HUES64 (cell line): ENCODE data around the gene PDE4D.

Experiments used
- H3K27ac ChIP-seq: 2 replicates; pipeline ENCODE4 v1.7.0; 2013; ENCODE audit warnings: low read depth, low read length, inconsistent platforms
- H3K27me3 ChIP-seq: 2 replicates; pipeline ENCODE4 v1.6.1; 2013; ENCODE audit warnings: mild to moderate bottlenecking, low read length; ENCODE audit not compliant: insufficient read depth
- H3K36me3 ChIP-seq: 2 replicates; pipeline ENCODE4 v1.6.1; 2013; ENCODE audit warnings: mild to moderate bottlenecking, low read length; ENCODE audit not compliant: insufficient read depth
- H3K4me1 ChIP-seq: 2 replicates; pipeline ENCODE4 v1.6.1; 2013; ENCODE audit warnings: mild to moderate bottlenecking, low read length, moderate library complexity; ENCODE audit not compliant: insufficient read depth
- H3K4me3 ChIP-seq: 2 replicates; pipeline ENCODE4 v1.5.1; 2013; ENCODE audit warnings: mild to moderate bottlenecking, low read length, moderate library complexity
- H3K9ac ChIP-seq: 2 replicates; pipeline ENCODE4 v1.6.1; 2013; ENCODE audit warnings: mild to moderate bottlenecking, low read depth, low read length
- H3K9me3 ChIP-seq: 2 replicates; pipeline ENCODE4 v1.6.1; 2013; ENCODE audit warnings: low read depth, low read length; ENCODE audit not compliant: insufficient read depth
- WGBS: fragments of 150-250, 120-280 bp; methylation state at CpG from one replicate; pipeline ENCODE4 v1.1.7; 2013; ENCODE audit warnings: missing lambda C conversion rate; 5-methylcytosine and 5-hydroxymethylcytosine counted together

PDE4D gene

DNA sequence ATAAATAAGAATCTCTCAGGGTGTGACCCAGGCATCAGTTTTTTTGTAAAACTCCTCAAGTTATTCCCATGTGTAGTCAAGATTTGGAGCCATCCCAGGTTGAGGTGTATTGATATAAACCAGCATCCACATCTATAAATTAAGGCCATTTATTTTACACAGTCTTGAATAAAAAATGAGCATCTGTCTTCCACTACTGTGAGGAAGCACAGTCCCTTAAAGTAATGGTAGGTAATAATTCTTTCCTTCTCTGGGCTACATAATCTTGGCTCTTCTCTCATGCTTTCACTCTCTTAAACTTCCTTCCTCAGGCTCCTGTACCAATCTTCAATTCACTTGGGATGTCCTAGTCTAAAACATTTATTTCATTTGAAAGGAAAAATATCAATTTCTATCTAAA is 110.3 kb downstream of the PDE4D start:
- no peak overlapping the region for H3K9ac ChIP-seq
- H3K36me3 ChIP-seq, result no peaks in the 10 kb centered on the region
- no peaks in the 10 kb centered on the region for H3K9me3 ChIP-seq
- 0 out of 2 replicates have a peak, but pooled peaks cover 6% of the 10 kb centered on the region for H3K4me1 ChIP-seq
- no peak overlapping the region for H3K4me3 ChIP-seq
- no peak overlapping the region for H3K27ac ChIP-seq
- H3K27me3 ChIP-seq, result no peaks in the 10 kb centered on the region

DNA sequence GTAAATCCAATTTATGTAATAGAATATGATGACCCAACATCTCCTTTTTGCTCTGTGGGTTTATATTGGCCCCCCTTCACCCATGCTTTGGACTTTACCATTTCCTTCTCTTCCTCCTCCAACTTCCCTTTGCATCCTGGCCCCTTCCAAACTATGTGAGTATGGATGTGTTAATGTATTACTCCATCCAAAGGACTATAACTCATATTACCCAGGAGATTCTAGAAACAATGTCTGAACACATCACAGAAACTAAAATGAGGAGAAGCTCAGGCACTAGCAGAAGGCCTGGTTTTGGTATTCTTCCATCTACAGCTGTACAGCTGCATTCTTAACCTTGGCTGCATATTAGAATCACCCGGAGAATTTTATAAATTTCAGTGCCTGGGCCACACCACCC is 110.7 kb downstream of the PDE4D start:
- no peak overlapping the region for H3K4me3 ChIP-seq
- 86% methylated on average over 1 of the region's 1 CpG for WGBS
- H3K4me1 ChIP-seq, result 0 out of 2 replicates have a peak, but pooled peaks cover 6% of the 10 kb centered on the region
- no peaks in the 10 kb centered on the region for H3K36me3 ChIP-seq
- H3K27me3 ChIP-seq, result no peaks in the 10 kb centered on the region
- no peaks in the 10 kb centered on the region for H3K9me3 ChIP-seq
- no peak overlapping the region for H3K9ac ChIP-seq
- no peak overlapping the region for H3K27ac ChIP-seq

DNA sequence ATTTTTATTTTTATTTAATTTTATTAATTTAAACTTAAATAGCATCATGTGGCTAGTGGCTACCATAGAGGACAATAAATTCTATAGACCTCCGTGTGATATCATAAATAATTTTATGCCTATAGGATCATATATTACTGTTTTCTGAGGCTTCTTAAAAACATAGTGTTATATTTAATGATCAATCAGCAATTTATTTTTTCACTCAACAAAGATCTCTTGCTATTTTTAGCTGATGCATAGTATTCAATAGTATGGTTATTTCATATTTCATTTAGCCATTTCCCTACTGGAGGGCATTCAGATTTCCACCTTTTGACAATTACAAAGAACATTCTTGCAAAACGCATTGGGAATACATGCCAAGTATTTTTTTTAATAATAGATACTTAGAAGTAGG is 114.1 kb downstream of the PDE4D start:
- Histone ChIP-seq H3K9me3 (no peaks in the 10 kb centered on the region), H3K27ac (no peak overlapping the region), H3K4me1 (peaks cover 8% of the 10 kb centered on the region), H3K27me3 (no peaks in the 10 kb centered on the region), H3K4me3 (no peak overlapping the region), H3K9ac (no peak overlapping the region), H3K36me3 (no peaks in the 10 kb centered on the region)
- WGBS, result no CpG with 5 or more reads among the region's 2 CpGs

DNA sequence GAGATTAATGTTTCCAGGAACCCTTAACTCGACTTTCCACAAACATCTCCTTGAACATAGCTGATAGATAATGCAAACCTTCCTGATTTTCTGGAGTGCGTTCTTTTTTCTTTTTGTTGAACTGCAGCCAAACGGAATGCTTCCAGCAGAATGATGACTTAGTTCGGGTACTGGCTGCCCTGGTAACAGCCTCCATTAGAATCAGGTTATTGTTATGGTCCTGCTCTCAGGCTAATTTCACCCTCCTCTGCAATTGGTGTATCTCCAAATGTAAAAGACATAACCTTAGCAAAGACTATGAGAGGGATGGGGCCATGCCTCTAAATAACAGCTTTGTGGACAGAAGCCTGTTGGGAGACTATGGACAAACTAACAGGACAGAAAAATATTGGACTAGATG is 116.5 kb downstream of the PDE4D start:
- Histone ChIP-seq H3K4me3 (no peak overlapping the region), H3K4me1 (peaks cover 8% of the 10 kb centered on the region), H3K9me3 (no peaks in the 10 kb centered on the region), H3K27me3 (no peaks in the 10 kb centered on the region), H3K27ac (no peak overlapping the region), H3K36me3 (no peaks in the 10 kb centered on the region), H3K9ac (no peak overlapping the region)
- 81% methylated on average over 4 of the region's 4 CpGs for WGBS

DNA sequence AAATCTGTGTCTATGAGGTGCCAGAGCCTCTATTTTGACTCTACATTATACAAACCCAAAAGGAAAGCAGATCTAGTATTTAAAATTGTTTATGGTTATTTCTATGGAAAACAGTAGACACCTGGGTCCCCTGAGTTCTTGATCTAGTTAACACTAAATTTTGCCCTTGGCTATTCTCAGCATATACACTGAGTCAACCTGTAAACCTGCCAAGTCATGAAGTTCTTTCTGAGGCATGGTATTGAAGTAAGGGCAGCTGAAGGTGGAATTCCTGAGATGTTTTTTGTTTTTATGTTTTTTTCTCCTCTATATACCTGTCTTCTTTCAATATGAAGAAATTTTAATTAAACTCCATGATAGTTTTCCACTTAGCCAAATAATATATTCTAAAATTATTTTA is 120.2 kb downstream of the PDE4D start:
- Histone ChIP-seq H3K4me1 (peaks cover 16% of the 10 kb centered on the region), H3K27me3 (peaks cover 17% of the 10 kb centered on the region), H3K4me3 (no peak overlapping the region), H3K27ac (no peak overlapping the region), H3K36me3 (no peaks in the 10 kb centered on the region), H3K9me3 (no peaks in the 10 kb centered on the region), H3K9ac (no peak overlapping the region)

DNA sequence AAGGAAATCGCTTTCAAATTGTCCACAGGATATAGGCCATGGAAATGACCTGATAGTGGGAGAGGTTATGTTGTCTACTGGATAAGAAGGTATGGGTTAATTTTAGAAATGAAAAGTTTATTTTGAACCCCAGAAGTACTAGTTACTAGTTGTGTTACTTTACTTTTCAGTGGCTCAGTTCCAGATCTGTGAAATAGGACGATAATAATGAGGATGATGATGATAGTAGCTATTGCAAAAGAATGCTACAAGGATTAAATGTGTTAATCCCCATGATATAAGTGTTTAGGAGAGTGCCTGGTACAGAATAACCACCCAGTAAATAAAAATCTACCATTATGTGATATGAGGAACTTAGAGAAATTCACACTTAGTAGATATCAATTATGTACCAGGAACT is 120.8 kb downstream of the PDE4D start:
- Histone ChIP-seq H3K27me3 (peaks cover 22% of the 10 kb centered on the region), H3K27ac (no peak overlapping the region), H3K9ac (no peak overlapping the region), H3K9me3 (no peaks in the 10 kb centered on the region), H3K4me3 (no peak overlapping the region), H3K4me1 (peaks cover 16% of the 10 kb centered on the region), H3K36me3 (no peaks in the 10 kb centered on the region)
- WGBS, result 92% methylated on average over 2 of the region's 2 CpGs

DNA sequence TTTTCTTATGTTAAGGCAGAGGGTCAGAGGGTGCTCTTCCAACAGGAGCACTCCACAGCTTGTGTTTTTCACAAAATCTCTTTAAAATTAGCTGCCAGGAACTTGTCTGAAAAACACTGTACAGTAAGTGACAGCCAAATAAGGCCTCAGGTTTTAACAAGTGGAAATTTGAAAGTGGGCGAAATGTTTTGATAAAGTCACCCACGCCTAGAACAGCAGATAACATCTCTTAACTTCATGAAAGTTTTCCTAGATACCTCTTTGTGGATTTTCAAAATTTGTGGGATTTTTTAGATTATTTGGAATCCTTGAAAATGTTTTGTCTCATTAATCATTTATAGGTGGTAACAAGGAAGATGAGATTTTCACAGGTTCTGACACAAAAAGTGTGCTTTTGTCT is 121.3 kb downstream of the PDE4D start:
- Histone ChIP-seq H3K27me3 (peaks cover 27% of the 10 kb centered on the region), H3K27ac (no peak overlapping the region)

DNA sequence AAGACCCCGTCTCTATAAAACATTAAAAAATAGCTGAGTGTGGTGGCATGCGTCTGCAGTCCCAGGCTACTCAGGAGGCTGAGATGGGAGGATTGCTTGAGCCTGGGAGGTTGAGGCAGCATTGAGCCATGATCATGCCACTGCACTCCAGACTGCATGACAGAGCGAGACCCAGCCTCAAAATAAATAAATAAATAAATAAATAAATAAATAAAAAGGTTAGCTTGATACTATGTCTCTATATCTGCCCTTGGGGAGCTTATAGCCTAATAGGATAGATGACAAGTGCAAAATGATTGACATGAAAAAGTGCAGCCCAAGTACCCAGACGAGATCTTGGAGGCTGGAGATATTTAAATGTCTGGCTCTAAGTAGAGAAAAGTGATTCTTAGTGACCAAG is 122.6 kb downstream of the PDE4D start:
- no peaks in the 10 kb centered on the region for H3K9me3 ChIP-seq
- 96% methylated on average over 3 of the region's 4 CpGs for WGBS
- H3K9ac ChIP-seq, result no peak overlapping the region
- H3K4me1 ChIP-seq, result peaks cover 8% of the 10 kb centered on the region
- no peak overlapping the region for H3K4me3 ChIP-seq
- H3K36me3 ChIP-seq, result no peaks in the 10 kb centered on the region
- H3K27ac ChIP-seq, result no peak overlapping the region
- peaks cover 39% of the 10 kb centered on the region for H3K27me3 ChIP-seq

More for the DNA sequence above, 121.3 kb downstream of the PDE4D start:
- H3K9ac ChIP-seq, result no peak overlapping the region
- WGBS, result 100% methylated on average over 1 of the region's 2 CpGs
- no peak overlapping the region for H3K4me3 ChIP-seq
- H3K9me3 ChIP-seq, result no peaks in the 10 kb centered on the region
- H3K4me1 ChIP-seq, result peaks cover 16% of the 10 kb centered on the region
- no peaks in the 10 kb centered on the region for H3K36me3 ChIP-seq

DNA sequence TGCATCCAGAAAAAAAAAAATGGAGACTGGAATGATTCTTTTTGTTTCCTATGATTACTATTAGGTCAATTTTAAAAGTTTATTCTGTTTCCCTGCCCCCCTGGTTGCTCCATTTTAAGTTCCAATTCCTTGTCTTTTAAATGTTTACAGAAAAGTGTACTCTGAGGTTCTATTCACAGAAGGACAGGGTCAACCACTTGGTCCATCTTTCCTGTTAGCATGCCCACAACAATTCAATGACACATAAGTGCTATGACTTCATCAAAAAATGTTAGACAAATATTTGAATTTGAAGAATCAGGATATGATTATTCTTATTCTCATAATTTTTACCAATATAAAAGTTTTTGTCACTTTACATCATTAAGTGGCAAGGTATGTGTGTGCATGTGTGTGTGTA is 123.7 kb downstream of the PDE4D start:
- Histone ChIP-seq H3K9me3 (no peaks in the 10 kb centered on the region), H3K27me3 (peaks cover 39% of the 10 kb centered on the region), H3K4me3 (no peak overlapping the region), H3K9ac (no peak overlapping the region), H3K36me3 (no peaks in the 10 kb centered on the region), H3K27ac (no peak overlapping the region), H3K4me1 (peaks cover 8% of the 10 kb centered on the region)

DNA sequence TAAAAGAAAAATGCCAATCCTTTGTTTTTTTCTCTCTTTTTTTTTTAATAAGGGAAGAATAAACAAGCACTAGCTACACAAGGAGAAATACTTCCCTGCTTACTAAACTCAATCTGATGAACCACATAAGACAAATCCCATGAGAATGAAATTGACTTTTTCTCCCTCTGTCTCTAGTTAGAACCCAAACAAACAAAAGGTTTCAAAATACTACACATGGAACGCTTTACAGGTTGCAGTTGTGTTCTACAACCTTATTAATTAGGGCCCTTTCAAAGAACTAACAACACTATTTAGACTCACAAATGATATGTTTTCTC is 124.5 kb downstream of the PDE4D start:
- Histone ChIP-seq H3K9ac (no peak overlapping the region), H3K36me3 (no peaks in the 10 kb centered on the region), H3K4me3 (peak overlapping the region; percentile 62), H3K27me3 (peaks cover 39% of the 10 kb centered on the region), H3K4me1 (peaks cover 8% of the 10 kb centered on the region), H3K9me3 (no peaks in the 10 kb centered on the region), H3K27ac (no peak overlapping the region)
- WGBS, result 53% methylated on average over 1 of the region's 1 CpG

DNA sequence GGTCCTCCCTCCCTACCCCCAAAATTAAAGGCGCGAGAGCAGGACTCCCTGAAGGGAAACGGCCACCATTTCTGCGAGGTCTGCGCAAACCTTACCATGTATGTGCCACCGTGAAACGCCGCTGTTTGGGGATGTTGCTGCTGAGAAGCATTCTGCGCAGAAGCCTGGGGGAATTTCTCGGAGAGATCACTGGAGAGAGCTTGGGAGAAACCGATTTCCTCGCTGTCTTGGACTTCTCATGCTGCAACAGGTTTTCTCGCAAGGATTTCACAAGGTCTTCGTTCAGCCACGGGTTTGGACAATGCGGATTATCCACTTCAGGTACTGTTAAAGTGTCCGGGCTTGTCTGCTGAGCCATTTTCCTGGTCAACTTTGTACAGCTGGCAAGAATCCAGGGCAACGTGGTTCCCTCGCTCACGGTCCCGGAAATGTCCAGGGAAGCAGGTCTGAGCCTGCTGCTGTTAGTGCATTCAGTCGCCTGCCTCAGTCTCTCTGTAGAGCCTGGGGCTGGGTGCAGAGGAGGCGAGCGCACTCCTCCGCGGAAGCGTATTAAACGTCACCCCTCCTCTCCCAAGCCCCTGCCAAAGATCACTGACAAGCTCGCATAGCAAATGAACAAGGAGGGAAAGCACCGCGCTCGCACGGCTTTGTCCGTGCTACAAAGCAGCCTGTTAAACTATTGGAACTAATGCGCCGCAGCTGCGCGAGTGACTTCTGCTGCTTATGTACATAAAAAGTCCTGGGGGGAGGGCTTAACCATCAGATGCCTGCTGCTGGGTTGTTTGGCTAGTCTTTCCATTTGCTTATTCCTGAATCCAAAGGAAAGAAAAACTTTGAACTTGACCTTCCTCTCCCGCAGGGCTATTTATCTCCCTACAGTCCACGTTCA is 125.1 kb downstream of the PDE4D start:
- no peaks in the 10 kb centered on the region for H3K9me3 ChIP-seq
- peaks cover 8% of the 10 kb centered on the region for H3K4me1 ChIP-seq
- 4% methylated on average over 40 of the region's 40 CpGs for WGBS
- H3K4me3 ChIP-seq, result peak overlapping the region; percentile 62
- peak overlapping the region; percentile 52; the same call in 1 of the 2 replicates for H3K9ac ChIP-seq
- no peaks in the 10 kb centered on the region for H3K36me3 ChIP-seq
- H3K27ac ChIP-seq, result no peak overlapping the region
- peaks cover 39% of the 10 kb centered on the region for H3K27me3 ChIP-seq

DNA sequence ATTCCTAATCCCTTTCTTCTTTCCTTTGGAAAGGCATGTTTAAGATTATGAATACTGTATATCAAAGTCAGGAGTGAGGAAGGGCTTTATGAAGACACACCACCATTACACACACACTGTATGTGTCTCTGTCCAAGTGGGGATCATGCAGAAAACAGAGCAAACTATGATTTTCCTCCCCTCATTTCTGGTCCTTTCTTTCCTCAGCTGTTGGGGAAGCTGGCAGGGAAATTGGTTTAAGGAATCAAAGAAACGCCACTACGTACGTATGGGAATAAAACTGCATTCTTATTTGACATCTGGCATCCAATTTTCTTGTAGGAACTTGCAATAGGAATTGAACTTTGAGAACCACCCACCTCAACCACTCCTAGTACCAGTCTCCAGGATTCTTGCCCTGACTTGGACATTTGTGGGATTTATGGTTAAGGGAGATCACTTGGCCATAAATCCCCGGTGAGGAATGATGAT is 125.8 kb downstream of the PDE4D start:
- Histone ChIP-seq H3K4me3 (peak overlapping the region; percentile 62), H3K4me1 (peaks cover 8% of the 10 kb centered on the region), H3K9me3 (no peaks in the 10 kb centered on the region), H3K9ac (no peak overlapping the region), H3K27ac (no peak overlapping the region), H3K36me3 (no peaks in the 10 kb centered on the region), H3K27me3 (peaks cover 39% of the 10 kb centered on the region)
- 55% methylated on average over 4 of the region's 4 CpGs for WGBS
